Ishikawa (cell line): ENCODE data around the gene RAVER2.

Experiments used
- CEBPB ChIP-seq: IDR thresholded peaks from 2 replicates; pipeline ENCODE4 v1.6.1; 2012
- CREB1 ChIP-seq: IDR thresholded peaks from 2 replicates; pipeline ENCODE4 v1.6.1; 2012; ENCODE audit warnings: low read depth
- EGR1 ChIP-seq: IDR thresholded peaks from 2 replicates; pipeline ENCODE4 v1.6.1; 2012
- EP300 ChIP-seq: IDR thresholded peaks from 2 replicates; pipeline ENCODE4 v1.6.1; 2012; ENCODE audit warnings: borderline replicate concordance
- FOXM1 ChIP-seq: IDR thresholded peaks from 2 replicates; pipeline ENCODE4 v1.6.1; 2012; ENCODE audit warnings: low read depth, borderline replicate concordance
- TAF1 ChIP-seq: IDR thresholded peaks from 2 replicates; pipeline ENCODE4 v1.6.1; 2012; ENCODE audit warnings: low read depth, mild to moderate bottlenecking
- YY1 ChIP-seq: IDR thresholded peaks from 2 replicates; pipeline ENCODE4 v1.6.1; 2012; ENCODE audit warnings: low read depth
- TF ChIP-seq, protein P1 (sequence below): IDR thresholded peaks from 2 replicates; pipeline ENCODE4 v1.6.1; 2012
- TF ChIP-seq, protein P2 (sequence below): IDR thresholded peaks from 2 replicates; pipeline ENCODE4 v1.6.1; 2012; ENCODE audit warnings: low read depth, mild to moderate bottlenecking
- TF ChIP-seq, protein P3 (sequence below): IDR thresholded peaks from 2 replicates; pipeline ENCODE4 v1.6.1; 2012

DNA sequence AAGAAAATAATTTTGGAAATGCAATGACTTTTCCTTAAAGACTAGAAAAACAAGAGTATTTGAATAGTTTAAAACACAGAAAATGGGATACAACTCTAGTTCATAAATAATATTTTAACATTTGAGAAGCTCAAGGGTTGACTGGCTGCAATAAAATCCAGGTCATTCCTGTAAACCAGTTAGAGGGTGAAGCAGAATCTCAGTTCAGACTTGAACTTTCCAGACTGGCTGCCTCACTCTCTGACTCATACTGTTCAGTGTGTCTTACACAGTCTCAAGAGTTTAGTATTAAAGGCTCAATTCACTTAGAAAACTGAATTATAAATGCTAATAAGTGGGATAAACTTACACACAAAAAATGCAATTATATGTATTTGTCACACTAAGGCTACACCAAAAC is 89.9 kb downstream of the RAVER2 start:
- TF ChIP-seq, protein P1, sequence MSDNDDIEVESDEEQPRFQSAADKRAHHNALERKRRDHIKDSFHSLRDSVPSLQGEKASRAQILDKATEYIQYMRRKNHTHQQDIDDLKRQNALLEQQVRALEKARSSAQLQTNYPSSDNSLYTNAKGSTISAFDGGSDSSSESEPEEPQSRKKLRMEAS, result no peak
- no peak for TF ChIP-seq TAF1
- no peak for TF ChIP-seq CREB1
- TF ChIP-seq EGR1, result no peak
- no peak for TF ChIP-seq EP300
- TF ChIP-seq YY1, result no peak
- TF ChIP-seq, protein P2, sequence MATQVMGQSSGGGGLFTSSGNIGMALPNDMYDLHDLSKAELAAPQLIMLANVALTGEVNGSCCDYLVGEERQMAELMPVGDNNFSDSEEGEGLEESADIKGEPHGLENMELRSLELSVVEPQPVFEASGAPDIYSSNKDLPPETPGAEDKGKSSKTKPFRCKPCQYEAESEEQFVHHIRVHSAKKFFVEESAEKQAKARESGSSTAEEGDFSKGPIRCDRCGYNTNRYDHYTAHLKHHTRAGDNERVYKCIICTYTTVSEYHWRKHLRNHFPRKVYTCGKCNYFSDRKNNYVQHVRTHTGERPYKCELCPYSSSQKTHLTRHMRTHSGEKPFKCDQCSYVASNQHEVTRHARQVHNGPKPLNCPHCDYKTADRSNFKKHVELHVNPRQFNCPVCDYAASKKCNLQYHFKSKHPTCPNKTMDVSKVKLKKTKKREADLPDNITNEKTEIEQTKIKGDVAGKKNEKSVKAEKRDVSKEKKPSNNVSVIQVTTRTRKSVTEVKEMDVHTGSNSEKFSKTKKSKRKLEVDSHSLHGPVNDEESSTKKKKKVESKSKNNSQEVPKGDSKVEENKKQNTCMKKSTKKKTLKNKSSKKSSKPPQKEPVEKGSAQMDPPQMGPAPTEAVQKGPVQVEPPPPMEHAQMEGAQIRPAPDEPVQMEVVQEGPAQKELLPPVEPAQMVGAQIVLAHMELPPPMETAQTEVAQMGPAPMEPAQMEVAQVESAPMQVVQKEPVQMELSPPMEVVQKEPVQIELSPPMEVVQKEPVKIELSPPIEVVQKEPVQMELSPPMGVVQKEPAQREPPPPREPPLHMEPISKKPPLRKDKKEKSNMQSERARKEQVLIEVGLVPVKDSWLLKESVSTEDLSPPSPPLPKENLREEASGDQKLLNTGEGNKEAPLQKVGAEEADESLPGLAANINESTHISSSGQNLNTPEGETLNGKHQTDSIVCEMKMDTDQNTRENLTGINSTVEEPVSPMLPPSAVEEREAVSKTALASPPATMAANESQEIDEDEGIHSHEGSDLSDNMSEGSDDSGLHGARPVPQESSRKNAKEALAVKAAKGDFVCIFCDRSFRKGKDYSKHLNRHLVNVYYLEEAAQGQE, result no peak
- no peak for TF ChIP-seq FOXM1
- TF ChIP-seq, protein P3, sequence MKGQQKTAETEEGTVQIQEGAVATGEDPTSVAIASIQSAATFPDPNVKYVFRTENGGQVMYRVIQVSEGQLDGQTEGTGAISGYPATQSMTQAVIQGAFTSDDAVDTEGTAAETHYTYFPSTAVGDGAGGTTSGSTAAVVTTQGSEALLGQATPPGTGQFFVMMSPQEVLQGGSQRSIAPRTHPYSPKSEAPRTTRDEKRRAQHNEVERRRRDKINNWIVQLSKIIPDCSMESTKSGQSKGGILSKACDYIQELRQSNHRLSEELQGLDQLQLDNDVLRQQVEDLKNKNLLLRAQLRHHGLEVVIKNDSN, result no peak
- no peak for TF ChIP-seq CEBPB
